Adrenal gland (tissue), 5 donors: Measurements from ENCODE around the gene ARHGAP26.

Experiments
- CTCF ChIP-seq, 6 experiments: fragments of 450-650 bp in 4 of 6; fragments of 200-600 bp in 2 of 6; sonication (generic) in 1 of 6; IDR thresholded peaks; 1 replicate in 5 of 6; 2 replicates in 1 of 6; pipeline versions ENCODE4 v1.5.1 to v1.8.0; 2016 to 2021; ENCODE audit warnings: antibody characterized with exemption in 6 of 6, mild to moderate bottlenecking in 2 of 6, moderate library complexity in 1 of 6
- POLR2A ChIP-seq, 2 donors: fragments of 450-650 bp; IDR thresholded peaks; one replicate each; pipeline ENCODE4 v1.6.1; 2017; ENCODE audit warnings: antibody characterized with exemption in 2 of 2, mild to moderate bottlenecking in 2 of 2, moderate library complexity in 1 of 2
- donor health status: DM: no; HTN: no; CAD: no.

DNA sequence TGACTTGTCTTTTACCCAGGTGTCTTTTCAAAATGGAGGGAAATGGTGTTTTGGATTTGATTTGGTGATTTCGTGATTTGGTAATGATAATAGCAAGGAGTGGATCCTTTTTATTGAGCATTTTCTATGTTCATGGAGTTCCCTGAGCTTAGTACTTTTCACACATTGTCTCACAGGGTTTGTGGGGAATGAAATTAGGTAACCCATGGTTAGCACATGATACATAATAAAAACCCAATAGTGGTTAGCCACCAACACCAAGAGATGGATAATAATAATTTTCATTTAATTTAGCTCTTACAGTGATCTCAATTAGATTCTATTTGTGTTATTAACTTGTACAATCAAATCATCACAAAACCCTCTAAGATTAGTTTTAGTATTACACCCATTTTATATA is 65.4 kb downstream of the ARHGAP26 start:
- TF ChIP-seq CTCF (IDR thresholded peaks at IDR 0.05) (no peak), POLR2A (IDR thresholded peaks at IDR 0.05) (no peak)
